HepG2 (cell line): ENCODE results near the gene KLF3. TPM values are rescaled to one million over a fixed set of nuclear protein-coding genes. Genes with fewer than 3 reads are reported as not detected.

Source experiments
- ATAC-seq: fragments of 200-7000 bp; cut with Tn5 transposase; 3 replicates; pipeline ENCODE4 v1.9.1; 2020; ENCODE audit warnings: mild to moderate bottlenecking, moderate library complexity
- BruUV-seq: library from RNA; stranded (reverse); fragments of 400-500 nt; replicated peaks from 2 replicates; lab custom pipeline; 2021; lab: Mats Ljungman, UMichigan
- CTCF ChIA-PET: fragments of 300-600 bp; formaldehyde crosslinking; extraction: SDS; loops from one replicate; lab custom pipeline; 2021; ENCODE audit warnings: low total read pairs, inconsistent platforms, low intra/inter-chr PET ratio; lab: Yijun Ruan, JAX
- POLR2A ChIA-PET: fragments of 350-600 bp; sonication (Branson Sonifier 250); formaldehyde crosslinking; loops from one replicate; lab custom pipeline; 2020; ENCODE audit warnings: antibody characterized with exemption, inconsistent platforms; lab: Yijun Ruan, JAX
- DNase-seq: peaks from one replicate; pipeline ENCODE4 v3.0.0-alpha.2; 2015; ENCODE audit warnings: low spot score
- FAIRE-seq: peaks from 3 replicates; lab custom pipeline; 2011; peaks lifted over from hg19 to GRCh38; lab: Jason Lieb, UNC
- H2AFZ ChIP-seq: one replicate; pipeline ENCODE4 v1.6.1; 2011; ENCODE audit warnings: low read length, inconsistent platforms
- H3K27ac ChIP-seq: fragments of 300-600 bp; 3 replicates; pipeline ENCODE4 v1.8.0; 2011; ENCODE audit warnings: mixed run types, mild to moderate bottlenecking, mixed read lengths, low read length, inconsistent platforms; ENCODE audit not compliant: insufficient read depth; ENCODE audit errors: extremely low read length
- H3K27me3 ChIP-seq, 2 experiments: fragments of 200-600 bp in 1 of 2; 2 replicates in 1 of 2; 3 replicates in 1 of 2; pipeline versions ENCODE4 v1.6.0 to v1.8.0; 2011; ENCODE audit warnings: low read length in 2 of 2, mild to moderate bottlenecking in 2 of 2, moderate library complexity in 2 of 2, inconsistent platforms in 1 of 2; ENCODE audit not compliant: insufficient read depth in 2 of 2, control insufficient read depth in 1 of 2
- H3K36me3 ChIP-seq, 2 experiments: fragments of 200-600 bp in 1 of 2; replicated peaks in 1 of 2; 2 replicates in 1 of 2; 3 replicates in 1 of 2; pipeline versions ENCODE4 v1.5.1 to v1.8.0; 2011; ENCODE audit warnings: low read length in 2 of 2, inconsistent platforms in 1 of 2; ENCODE audit not compliant: insufficient read depth in 2 of 2, control insufficient read depth in 1 of 2
- H3K4me1 ChIP-seq: 2 replicates; pipeline ENCODE4 v1.5.1; 2012; ENCODE audit warnings: low read length, inconsistent platforms; ENCODE audit not compliant: insufficient read depth
- H3K4me2 ChIP-seq: 2 replicates; pipeline ENCODE4 v1.6.0; 2011; ENCODE audit warnings: low read depth, low read length, inconsistent platforms
- H3K4me3 ChIP-seq, 3 experiments: fragments of 200-600 bp in 1 of 3; sonication (generic), shearing (Covaris generic) in 1 of 3; replicated peaks in 1 of 3; 2 replicates each; pipeline ENCODE4 v1.5.1; 2011 to 2016; ENCODE audit warnings: low read length in 3 of 3, inconsistent platforms in 2 of 3, low read depth in 2 of 3, mild to moderate bottlenecking in 2 of 3, control low read depth in 1 of 3, mixed read lengths in 1 of 3; ENCODE audit not compliant: insufficient read depth in 1 of 3
- H3K79me2 ChIP-seq: one replicate; pipeline ENCODE4 v1.6.1; 2011; ENCODE audit warnings: low read length, inconsistent platforms; ENCODE audit not compliant: insufficient read depth
- H3K9ac ChIP-seq: 2 replicates; pipeline ENCODE4 v1.6.0; 2011; ENCODE audit warnings: mild to moderate bottlenecking, low read depth, low read length, inconsistent platforms; ENCODE audit not compliant: insufficient read depth
- H3K9me3 ChIP-seq: 2 replicates; pipeline ENCODE4 v1.5.1; 2012; ENCODE audit warnings: mild to moderate bottlenecking, low read length
- H4K20me1 ChIP-seq: 2 replicates; pipeline ENCODE4 v1.6.0; 2011; ENCODE audit warnings: inconsistent platforms, mild to moderate bottlenecking, low read length, moderate library complexity; ENCODE audit not compliant: insufficient read depth
- AKNA ChIP-seq: sonication (generic); formaldehyde crosslinking; IDR thresholded peaks from 2 replicates; pipeline ENCODE4 v1.4.0; 2020; ENCODE audit warnings: missing genetic modification reagents, borderline replicate concordance
- GLMP ChIP-seq: sonication (generic); formaldehyde crosslinking; IDR thresholded peaks from 2 replicates; pipeline ENCODE4 v1.9.0; 2021; ENCODE audit warnings: missing genetic modification reagents, mild to moderate bottlenecking, borderline replicate concordance
- MTA1 ChIP-seq: sonication (generic); formaldehyde crosslinking; IDR thresholded peaks from 2 replicates; pipeline ENCODE4 v1.4.0; 2020; ENCODE audit warnings: missing genetic modification reagents, mild to moderate bottlenecking, borderline replicate concordance
- SOX5 ChIP-seq: IDR thresholded peaks from 2 replicates; pipeline ENCODE4 v1.6.1; 2016; ENCODE audit warnings: borderline replicate concordance
- SRY ChIP-seq: sonication (generic); formaldehyde crosslinking; IDR thresholded peaks from 2 replicates; pipeline ENCODE4 v1.8.0; 2022; ENCODE audit warnings: mild to moderate bottlenecking, missing genetic modification reagents
- TEF ChIP-seq: sonication (generic); formaldehyde crosslinking; IDR thresholded peaks from 2 replicates; pipeline ENCODE4 v1.5.0; 2020; ENCODE audit warnings: missing genetic modification reagents
- ZBTB34 ChIP-seq: sonication (generic); formaldehyde crosslinking; IDR thresholded peaks from 2 replicates; pipeline ENCODE4 v1.8.0; 2022; ENCODE audit warnings: mild to moderate bottlenecking, missing genetic modification reagents
- ZNF143 ChIP-seq: sonication (generic); formaldehyde crosslinking; IDR thresholded peaks from 2 replicates; pipeline ENCODE4 v1.4.0; 2020; ENCODE audit warnings: missing genetic modification reagents
- ZNF160 ChIP-seq: sonication (generic); formaldehyde crosslinking; IDR thresholded peaks from 2 replicates; pipeline ENCODE4 v1.8.0; 2022; ENCODE audit warnings: mild to moderate bottlenecking, inconsistent platforms, missing genetic modification reagents
- ZNF441 ChIP-seq: sonication (generic); formaldehyde crosslinking; IDR thresholded peaks from 2 replicates; pipeline ENCODE4 v1.7.0; 2021; ENCODE audit warnings: missing genetic modification reagents, borderline replicate concordance
- ZNF501 ChIP-seq: sonication (generic); formaldehyde crosslinking; IDR thresholded peaks from 2 replicates; pipeline ENCODE4 v1.5.1; 2020; ENCODE audit warnings: mild to moderate bottlenecking, moderate library complexity, missing genetic modification reagents
- ZNF800 ChIP-seq: sonication (generic); formaldehyde crosslinking; IDR thresholded peaks from 2 replicates; pipeline ENCODE4 v1.4.0; 2020; ENCODE audit warnings: missing genetic modification reagents
- ZNF816 ChIP-seq: sonication (generic); formaldehyde crosslinking; IDR thresholded peaks from 2 replicates; pipeline ENCODE4 v1.8.0; 2022; ENCODE audit warnings: missing genetic modification reagents, mild to moderate bottlenecking, borderline replicate concordance
- ZNF850 ChIP-seq: sonication (generic); formaldehyde crosslinking; conservative IDR thresholded peaks from 2 replicates; pipeline ENCODE4 v1.9.0; 2021; ENCODE audit warnings: mild to moderate bottlenecking, missing genetic modification reagents
- WGBS: methylation state at CpG from one replicate; pipeline ENCODE4 v1.1.6; 2017; ENCODE audit warnings: low lambda C conversion rate; 5-methylcytosine and 5-hydroxymethylcytosine counted together
- in situ Hi-C: cut with HindIII; loops from 2 replicates; pipeline ENCODE4 v1.10.0; 2017; ENCODE audit warnings: low pct_unique_long_range_greater_than_20kb; ENCODE audit not compliant: extremely low pct_ligation_motif_present
- intact Hi-C: fragments of 100-400 bp; cut with micrococcal nuclease; formaldehyde crosslinking; loops from one replicate; pipeline ENCODE4 v1.10.0; 2022; ENCODE audit not compliant: unreplicated experiment
- polyA plus RNA-seq, 8 experiments: library from polyadenylated mRNA; depleted of rRNA in 3 of 8; stranded (reverse) in 7 of 8; unstranded in 1 of 8; fragments of >200 nt; fragmentation: Illumina TruSeq in 4 of 8; extraction: Trizol in 4 of 8; gene quantifications; 2 replicates each; pipeline versions ENCODE4 v1.2.1 to v1.2.3, GENCODE V29; 2011 to 2016; ENCODE audit warnings: low read depth in 4 of 8, missing spikeins in 1 of 8, mixed read lengths in 1 of 8; ENCODE audit not compliant: insufficient read depth in 1 of 8
- total RNA-seq, 5 experiments: library from RNA; depleted of rRNA; stranded (reverse); fragments of >200 nt; fragmentation: Illumina TruSeq; extraction: Trizol; gene quantifications; 2 replicates each; pipeline ENCODE4 v1.2.3, GENCODE V29; 2016; ENCODE audit warnings: low read depth in 1 of 5

Gene KLF3
- total and polyA plus RNA-seq, 2 of the 13 experiments (the other 11 are each of a cell fraction or from before 2014, with no cell fraction given), result 29.1 to 37.8 TPM

GRCh38 chr4:38672074-38672396, 8.0 kb downstream of the KLF3 start:
- H3K4me2 ChIP-seq, result peak overlapping the region; percentile 81
- no peak for TF ChIP-seq ZNF160 (CRISPR knock-in tag)
- no peak for TF ChIP-seq SOX5 (CRISPR knock-in tag)
- TF ChIP-seq SRY (CRISPR knock-in tag), result 0 out of 2 replicates have a peak, but pooled peaks have one; percentile 39
- TF ChIP-seq ZNF800 (CRISPR knock-in tag), result no peak
- TF ChIP-seq MTA1, result no peak
- no peak for TF ChIP-seq GLMP
- TF ChIP-seq ZNF441 (CRISPR knock-in tag), result no peak
- no peak for TF ChIP-seq TEF
- peak; percentile 55; the same call in 1 of the 2 replicates for TF ChIP-seq ZBTB34 (CRISPR knock-in tag)
- TF ChIP-seq ZNF850 (CRISPR knock-in tag), result no peak
- no peak for TF ChIP-seq ZNF816 (CRISPR knock-in tag)
- TF ChIP-seq ZNF501, result no peak
- TF ChIP-seq ZNF143 (CRISPR knock-in tag), result no peak
- TF ChIP-seq AKNA, result no peak

More at GRCh38 chr4:38672074-38672396, 8.0 kb downstream of the KLF3 start:
- Histone ChIP-seq H3K4me3 (peak overlapping the region; percentile 22 to 55 (median 34); a peak in 4 of 6 replicates), H3K79me2 (peaks cover 97% of the 10 kb centered on the region), H3K36me3 (peaks cover 0 to 1% of the 10 kb centered on the region in 2 experiments; a peak in 4 of 5 replicates), H3K27me3 (no peaks in the 10 kb centered on the region), H3K27ac (peak overlapping the region; percentile 78), H3K9ac (peak overlapping the region; percentile 60), H4K20me1 (peaks cover 23% of the 10 kb centered on the region), H3K9me3 (no peaks in the 10 kb centered on the region), H3K4me1 (peaks cover 87% of the 10 kb centered on the region), H2AFZ (no peak overlapping the region)
- ChIA-PET CTCF (no interaction called here), POLR2A (interaction anchor here (0.8 to 1.5 kb wide), 6 partner anchors 9 to 539 kb away, joined by 3 to 6 read pairs (median 4); no protein-coding TSS in a partner anchor)
- ATAC-seq (no peak), FAIRE-seq (no peak), DNase-seq (no peak)
- BruUV-seq, result no TSS peak
- 19% methylated on average over 3 of the region's 3 CpGs for WGBS
- intact Hi-C loops, result loop anchor here (5.0 to 10.0 kb wide), 2 partner anchors 247 to 285 kb away; no protein-coding TSS in a partner anchor
- in situ Hi-C loops, result loop anchor here (5.0 kb wide), 3 partner anchors 355 to 595 kb away; no protein-coding TSS in a partner anchor
